Hair follicular keratinocyte (primary cell): ENCODE data around the gene LHFPL3. TPM values are rescaled to one million over a fixed set of nuclear protein-coding genes. Genes with fewer than 3 reads are reported as not detected.

ENCODE experiments used
- total RNA-seq: library from RNA; depleted of rRNA; stranded (reverse); fragments of >200 nt; gene quantifications from 2 replicates; pipeline ENCODE4 v1.2.3, GENCODE V29; 2015

The LHFPL3 gene
- total RNA-seq, result not detected in 2 replicates

DNA sequence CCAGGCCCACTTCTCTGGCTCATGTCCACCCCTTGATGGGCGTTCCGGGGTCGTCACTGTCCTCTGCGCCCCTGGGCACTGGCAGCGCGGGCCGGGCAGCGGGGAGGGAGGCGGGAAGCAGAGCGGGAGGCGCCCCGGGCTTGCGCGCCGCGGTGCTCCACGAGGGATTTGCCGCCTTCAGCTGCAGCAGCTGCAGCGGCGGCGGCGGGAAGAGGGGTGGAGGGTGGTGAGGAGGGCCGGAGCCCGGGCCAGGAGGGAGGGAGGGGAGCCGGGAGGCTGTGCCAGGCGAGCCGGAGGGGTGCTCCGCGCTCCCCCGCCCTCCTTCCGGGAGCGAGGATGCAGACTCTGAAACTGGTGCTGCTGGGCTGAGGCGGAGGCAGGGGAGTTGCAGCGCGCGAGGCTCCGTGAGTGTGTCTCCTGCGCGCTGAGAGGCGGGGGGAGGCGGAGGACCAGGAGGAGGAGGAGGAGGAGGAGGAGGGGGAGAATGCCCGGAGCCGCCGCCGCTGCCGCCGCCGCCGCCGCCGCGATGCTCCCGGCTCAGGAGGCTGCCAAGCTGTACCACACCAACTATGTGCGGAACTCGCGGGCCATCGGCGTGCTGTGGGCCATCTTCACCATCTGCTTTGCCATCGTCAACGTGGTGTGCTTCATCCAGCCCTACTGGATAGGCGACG is at the start of gene LHFPL3:
LHFPL3 (plus strand) TSS at position 308 of the 674 bp plus-strand sequence.

Other genes starting within 250 kb of the LHFPL3 start
- 20.9 and 28.0 TPM in 2 replicates for gene ORC5, start 120.6 kb upstream of the LHFPL3 start, total RNA-seq